ENCODE measurements around the gene CD300LB.

The CD300LB gene

GRCh38 chr17:74472890-74473289 is 58.4 kb downstream of the CD300LB start:
- no peak overlapping the region for H3K4me3 ChIP-seq (ENCODE audit: low read depth, low read length)
- DNase-seq (ENCODE audit: low read depth): no peak

- DNase-seq (ENCODE audit: low read depth): no peak
- H3K4me3 ChIP-seq (ENCODE audit: low read depth, low read length): no peak overlapping the region
These were observed 59.9 kb downstream of the CD300LB start for GRCh38 chr17:74471341-74471740.
